K562 (cell line): ENCODE measurements around the gene SDSL. TPM values are rescaled to one million over a fixed set of nuclear protein-coding genes. Genes with fewer than 3 reads are reported as not detected.
A peak's percentile ranks its signal among the peaks of the same experiment; 100 is the strongest.

Source experiments
- CBX1 ChIP-seq: sonication (generic); IDR thresholded peaks from 2 replicates; pipeline ENCODE4 v1.6.1; 2016; ENCODE audit warnings: antibody characterized with exemption, low read depth, mild to moderate bottlenecking
- CXXC5 ChIP-seq: fragments of 250-450 bp; sonication (Bioruptor Pico); IDR thresholded peaks from 2 replicates; pipeline ENCODE4 v1.8.0; 2022; ENCODE audit warnings: inconsistent platforms, mild to moderate bottlenecking, moderate library complexity
- HNRNPUL1 ChIP-seq: fragments of 200-400 bp; formaldehyde crosslinking; IDR thresholded peaks from 2 replicates; pipeline ENCODE4 v1.6.1; 2017; ENCODE audit warnings: low read length
- ILF3 ChIP-seq: fragments of 450-650 bp; IDR thresholded peaks from 2 replicates; pipeline ENCODE4 v1.6.1; 2018; ENCODE audit warnings: antibody characterized with exemption, mild to moderate bottlenecking, moderate library complexity, borderline replicate concordance
- MBD1 ChIP-seq: fragments of 250-450 bp; sonication (Bioruptor Pico); IDR thresholded peaks from 2 replicates; pipeline ENCODE4 v1.8.0; 2022; ENCODE audit warnings: inconsistent platforms
- MTA1 ChIP-seq: fragments of 450-650 bp; IDR thresholded peaks from 2 replicates; pipeline ENCODE4 v1.6.1; 2017; ENCODE audit warnings: borderline replicate concordance
- NCOA4 ChIP-seq: fragments of 450-650 bp; IDR thresholded peaks from 2 replicates; pipeline ENCODE4 v1.6.1; 2018; ENCODE audit warnings: mild to moderate bottlenecking; ENCODE audit not compliant: partially characterized antibody
- REST ChIP-seq, 2 experiments: fragments of 450-650 bp; formaldehyde crosslinking in 1 of 2; IDR thresholded peaks; 2 replicates each; pipeline versions ENCODE4 v1.4.0 to v1.6.1; 2014 to 2020; ENCODE audit warnings: mild to moderate bottlenecking in 2 of 2, borderline replicate concordance in 1 of 2, low read depth in 1 of 2
- VEZF1 ChIP-seq: fragments of 200-800 bp; sonication (Bioruptor generic); IDR thresholded peaks from 2 replicates; pipeline ENCODE4 v1.6.1; 2017; ENCODE audit warnings: missing genetic modification characterization, missing compliant biosample characterization
- ZBTB49 ChIP-seq: sonication (generic); formaldehyde crosslinking; IDR thresholded peaks from 2 replicates; pipeline ENCODE4 v1.8.0; 2022; ENCODE audit warnings: missing genetic modification reagents, mild to moderate bottlenecking, borderline replicate concordance
- polyA plus RNA-seq, 8 experiments: library from polyadenylated mRNA; depleted of rRNA in 4 of 8; stranded (reverse) in 5 of 8; unstranded in 3 of 8; fragments of >200 nt; fragmentation: Nextera tagmentation in 2 of 8; fragmentation: Illumina TruSeq in 1 of 8; extraction: Ambion mirVana in 2 of 8; extraction: Trizol in 1 of 8; gene quantifications; 2 replicates each; pipeline versions ENCODE4 v1.2.1 to v1.2.3, GENCODE V29; 2011 to 2014; ENCODE audit warnings: inconsistent platforms in 1 of 8, missing spikeins in 1 of 8
- total RNA-seq, 7 experiments: library from RNA; depleted of rRNA in 6 of 7; stranded (reverse); fragments of >200 nt in 6 of 7; fragmentation: Illumina TruSeq in 2 of 7; extraction: Trizol in 2 of 7; gene quantifications; 2 replicates each; pipeline versions ENCODE4 v1.2.1 to v1.2.3, GENCODE V29; 2011 to 2021; ENCODE audit warnings: low replicate concordance in 1 of 7

Gene SDSL
- total and polyA plus RNA-seq, 9 of the 15 experiments (the other 6 are each of a cell fraction or from before 2014, with no cell fraction given): 0.31 to 11.0 (median 7.4) TPM

GRCh38 chr12:113424915-113425823 lies 3.0 kb downstream of the SDSL start (continued):
- TF ChIP-seq MTA1: no peak
- no peak for TF ChIP-seq CXXC5
- TF ChIP-seq HNRNPUL1: no peak
- TF ChIP-seq REST (IDR thresholded peaks at IDR 0.05; ENCODE audit: borderline replicate concordance): peak; percentile 82
- no peak for TF ChIP-seq REST (CRISPR knock-in tag; IDR thresholded peaks at IDR 0.05; ENCODE audit: low read depth)
- TF ChIP-seq ZBTB49 (CRISPR knock-in tag): no peak
- peak; percentile 20; the same call in 1 of the 2 replicates for TF ChIP-seq VEZF1 (CRISPR knock-in tag)
- no peak for TF ChIP-seq ILF3
- TF ChIP-seq CBX1: peak; percentile 89
- no peak for TF ChIP-seq MBD1
- TF ChIP-seq NCOA4: no peak
